NCI-H2107 treated with DMSO at 0.1 percent for 48 hours (cell line): ENCODE results near the gene NAA11.
"Not testable (repeated sequence)": the region's sequence is repeated elsewhere in the genome, so short reads cannot be mapped to it uniquely, and the experiment has no call there.

Experiments
- DNase-seq: peaks from one replicate; lab custom pipeline; 2025; ENCODE audit not compliant: unreplicated experiment; lab: John Stamatoyannopoulos, UW

Gene NAA11

GRCh38 chr4:79308971-79309370 lies 16.9 kb downstream of the NAA11 start:
- DNase-seq, result no peak

GRCh38 chr4:79308137-79308536 lies 17.7 kb downstream of the NAA11 start:
- DNase-seq, result no peak

- no peak for DNase-seq
Observed at GRCh38 chr4:79306795-79307194, 19.1 kb downstream of the NAA11 start.

GRCh38 chr4:79300280-79300679 lies 25.6 kb downstream of the NAA11 start:
- DNase-seq, result no peak

GRCh38 chr4:79298484-79298883 lies 27.4 kb downstream of the NAA11 start:
- no peak for DNase-seq

GRCh38 chr4:79298027-79298426 lies 27.8 kb downstream of the NAA11 start:
- no peak for DNase-seq

GRCh38 chr4:79297479-79297878 lies 28.4 kb downstream of the NAA11 start:
- DNase-seq, result no peak

- DNase-seq, result no peak
Observed at GRCh38 chr4:79296768-79297428, 29.0 kb downstream of the NAA11 start.

GRCh38 chr4:79295086-79295485 lies 30.8 kb downstream of the NAA11 start:
- DNase-seq, result no peak

GRCh38 chr4:79294064-79294463 lies 31.8 kb downstream of the NAA11 start:
- no peak for DNase-seq

- no peak for DNase-seq
Observed at GRCh38 chr4:79292008-79292407, 33.9 kb downstream of the NAA11 start.

GRCh38 chr4:79290376-79290775 lies 35.5 kb downstream of the NAA11 start:
- DNase-seq, result no peak

- DNase-seq, result no peak
Observed at GRCh38 chr4:79288185-79288584, 37.7 kb downstream of the NAA11 start.

- no peak for DNase-seq
Observed at GRCh38 chr4:79287718-79288117, 38.1 kb downstream of the NAA11 start.

- DNase-seq, result no peak
Observed at GRCh38 chr4:79287076-79287475, 38.8 kb downstream of the NAA11 start.

- DNase-seq, result no peak
Observed at GRCh38 chr4:79281566-79282359, 44.1 kb downstream of the NAA11 start.

- DNase-seq, result not testable (repeated sequence)
Observed at GRCh38 chr4:79277467-79277866, 48.4 kb downstream of the NAA11 start.

- no peak for DNase-seq
Observed at GRCh38 chr4:79273915-79274314, 51.9 kb downstream of the NAA11 start.

- DNase-seq, result no peak
Observed at GRCh38 chr4:79272761-79273160, 53.1 kb downstream of the NAA11 start.

- no peak for DNase-seq
Observed at GRCh38 chr4:79272126-79272525, 53.7 kb downstream of the NAA11 start.

- no peak for DNase-seq
Observed at GRCh38 chr4:79267671-79268070, 58.2 kb downstream of the NAA11 start.
